Panc1 (cell line): ENCODE measurements around the gene LTBP3. TPM values are rescaled to one million over a fixed set of nuclear protein-coding genes. Genes with fewer than 3 reads are reported as not detected.

Experiments
- ATAC-seq: fragments of 200-7000 bp; cut with Tn5 transposase; 2 replicates; pipeline ENCODE4 v1.9.1; 2020; ENCODE audit warnings: mild to moderate bottlenecking, moderate library complexity
- BruUV-seq: library from RNA; stranded (reverse); fragments of 400-500 nt; replicated peaks from 2 replicates; lab custom pipeline; 2021; lab: Mats Ljungman, UMichigan
- CTCF ChIA-PET: fragments of 300-600 bp; sonication (Branson Sonifier 250); formaldehyde crosslinking; loops from one replicate; lab custom pipeline; 2022; ENCODE audit warnings: antibody characterized with exemption; lab: Charles Lee
- POLR2A ChIA-PET: fragments of 300-600 bp; sonication (Branson Sonifier 250); formaldehyde crosslinking; loops from one replicate; lab custom pipeline; 2022; ENCODE audit warnings: antibody characterized with exemption; lab: Charles Lee
- DNase-seq: peaks from one replicate; pipeline ENCODE4 v3.0.0-alpha.2; 2010; ENCODE audit warnings: low read depth, low spot score
- H3K27ac ChIP-seq: 2 replicates; pipeline ENCODE4 v1.5.1; 2011; ENCODE audit warnings: mild to moderate bottlenecking, low read length, inconsistent platforms
- H3K27me3 ChIP-seq: fragments of 200-500 bp; sonication (Bioruptor generic); 2 replicates; pipeline ENCODE4 v1.6.0; 2014; ENCODE audit warnings: low read length, inconsistent platforms; ENCODE audit not compliant: control insufficient read depth, insufficient read depth
- H3K36me3 ChIP-seq: fragments of 200-500 bp; sonication (Bioruptor generic); 2 replicates; pipeline ENCODE4 v1.5.1; 2014; ENCODE audit warnings: inconsistent platforms, mild to moderate bottlenecking, low read length, moderate library complexity; ENCODE audit not compliant: control insufficient read depth, insufficient read depth
- H3K4me1 ChIP-seq: 2 replicates; pipeline ENCODE4 v1.5.1; 2011; ENCODE audit warnings: inconsistent platforms, mild to moderate bottlenecking, low read length, moderate library complexity; ENCODE audit not compliant: control insufficient read depth, insufficient read depth
- H3K4me3 ChIP-seq, 2 experiments: 2 replicates each; pipeline ENCODE4 v1.5.1; 2011 to 2012; ENCODE audit warnings: low read depth in 2 of 2, low read length in 2 of 2, mild to moderate bottlenecking in 2 of 2, inconsistent platforms in 1 of 2, moderate library complexity in 1 of 2
- H3K9me3 ChIP-seq: fragments of 200-500 bp; sonication (Bioruptor generic); 2 replicates; pipeline ENCODE4 v1.5.1; 2014; ENCODE audit warnings: low read depth, mild to moderate bottlenecking, inconsistent platforms, low read length, moderate library complexity; ENCODE audit not compliant: control insufficient read depth, insufficient read depth
- CTCF ChIP-seq: fragments of 450-650 bp; IDR thresholded peaks from 2 replicates; pipeline ENCODE4 v1.5.1; 2017; ENCODE audit warnings: mild to moderate bottlenecking
- POLR2AphosphoS5 ChIP-seq: IDR thresholded peaks from 2 replicates; pipeline ENCODE4 v1.6.1; 2012; ENCODE audit warnings: mild to moderate bottlenecking, low read depth, low read length, moderate library complexity
- REST ChIP-seq, 2 experiments: IDR thresholded peaks; 2 replicates each; pipeline ENCODE4 v1.6.1; 2011 to 2012; ENCODE audit warnings: low read depth in 2 of 2, control low read depth in 1 of 2, low read length in 1 of 2, mild to moderate bottlenecking in 1 of 2, moderate library complexity in 1 of 2; ENCODE audit not compliant: insufficient read depth in 1 of 2
- SIN3A ChIP-seq: IDR thresholded peaks from 2 replicates; pipeline ENCODE4 v1.6.1; 2012; ENCODE audit warnings: low read depth, mild to moderate bottlenecking, low read length, moderate library complexity, borderline replicate concordance; ENCODE audit not compliant: insufficient read depth
- TCF7L2 ChIP-seq: IDR thresholded peaks from 2 replicates; pipeline ENCODE4 v1.6.1; 2011; ENCODE audit warnings: mild to moderate bottlenecking, low read depth, low read length, inconsistent platforms
- in situ Hi-C: cut with HindIII; loops from 2 replicates; pipeline ENCODE4 v1.10.0; 2016; ENCODE audit warnings: low sequenced_read_pairs, low pct_unique_long_range_greater_than_20kb
- intact Hi-C: fragments of 100-400 bp; cut with micrococcal nuclease; formaldehyde crosslinking; loops from one replicate; pipeline ENCODE4 v1.10.0; 2022; ENCODE audit not compliant: unreplicated experiment
- total RNA-seq: library from RNA; stranded (reverse); gene quantifications from one replicate; pipeline ENCODE4 v1.2.1, GENCODE V29; 2021; ENCODE audit not compliant: unreplicated experiment

Gene LTBP3
- total RNA-seq, 1 experiment from 2014 or later, result 133 TPM

DNA sequence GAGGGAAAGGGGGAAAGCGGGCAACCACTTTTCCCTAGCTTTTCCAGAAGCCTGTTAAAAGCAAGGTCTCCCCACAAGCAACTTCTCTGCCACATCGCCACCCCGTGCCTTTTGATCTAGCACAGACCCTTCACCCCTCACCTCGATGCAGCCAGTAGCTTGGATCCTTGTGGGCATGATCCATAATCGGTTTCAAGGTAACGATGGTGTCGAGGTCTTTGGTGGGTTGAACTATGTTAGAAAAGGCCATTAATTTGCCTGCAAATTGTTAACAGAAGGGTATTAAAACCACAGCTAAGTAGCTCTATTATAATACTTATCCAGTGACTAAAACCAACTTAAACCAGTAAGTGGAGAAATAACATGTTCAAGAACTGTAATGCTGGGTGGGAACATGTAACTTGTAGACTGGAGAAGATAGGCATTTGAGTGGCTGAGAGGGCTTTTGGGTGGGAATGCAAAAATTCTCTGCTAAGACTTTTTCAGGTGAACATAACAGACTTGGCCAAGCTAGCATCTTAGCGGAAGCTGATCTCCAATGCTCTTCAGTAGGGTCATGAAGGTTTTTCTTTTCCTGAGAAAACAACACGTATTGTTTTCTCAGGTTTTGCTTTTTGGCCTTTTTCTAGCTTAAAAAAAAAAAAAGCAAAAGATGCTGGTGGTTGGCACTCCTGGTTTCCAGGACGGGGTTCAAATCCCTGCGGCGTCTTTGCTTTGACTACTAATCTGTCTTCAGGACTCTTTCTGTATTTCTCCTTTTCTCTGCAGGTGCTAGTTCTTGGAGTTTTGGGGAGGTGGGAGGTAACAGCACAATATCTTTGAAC lies 52.5 kb downstream of the LTBP3 start:
- DNase-seq (no peak), ATAC-seq (no peak)
- peaks cover 30% of the 10 kb centered on the region for H3K4me1 ChIP-seq
- in situ Hi-C loops, result no loop called here
- no TSS peak for BruUV-seq
- peak overlapping the region; percentile 78 to 99 for H3K4me3 ChIP-seq
- POLR2A ChIA-PET, result interaction anchor here (0.6 to 15.9 kb wide), 15 partner anchors 8 to 126 kb away, joined by 3 to 818 read pairs (median 6); partner anchors contain the start of genes MALAT1 and NEAT1
- TF ChIP-seq SIN3A, result peak; percentile 62; the same call in 1 of the 2 replicates
- TF ChIP-seq POLR2AphosphoS5, result peak; percentile 95
- TF ChIP-seq REST (IDR thresholded peaks at IDR 0.05; ENCODE audit: insufficient read depth in 1 of 2, low read depth in 2 of 2, low read length in 1 of 2), result no peak
- no peak for TF ChIP-seq CTCF
- TF ChIP-seq TCF7L2, result 0 out of 2 replicates have a peak, but pooled peaks have one; percentile 38
- H3K36me3 ChIP-seq, result peaks cover 58% of the 10 kb centered on the region
- intact Hi-C loops, result loop anchor here (5.0 kb wide), 2 partner anchors 33 to 48 kb away; no protein-coding TSS in a partner anchor
- no peaks in the 10 kb centered on the region for H3K27me3 ChIP-seq
- CTCF ChIA-PET, result interaction anchor here (0.5 to 1.3 kb wide), 4 partner anchors 26 to 1130 kb away, joined by 3 read pairs; no protein-coding TSS in a partner anchor
- peak overlapping the region; percentile 100 for H3K27ac ChIP-seq
- no peaks in the 10 kb centered on the region for H3K9me3 ChIP-seq

- ATAC-seq, result no peak
- in situ Hi-C loops (no loop called here), intact Hi-C loops (loop anchor here (5.0 kb wide), 2 partner anchors 33 to 48 kb away; no protein-coding TSS in a partner anchor)
- ChIA-PET POLR2A (interaction anchor here (0.5 to 15.9 kb wide), 11 partner anchors 7 to 1117 kb away, joined by 4 to 818 read pairs (median 8); partner anchors contain the start of gene MALAT1), CTCF (interaction anchor here (1.3 kb wide), 1 partner anchor 26 kb away, joined by 3 read pairs; no protein-coding TSS in a partner anchor)
- H3K4me1 ChIP-seq, result peaks cover 27% of the 10 kb centered on the region
- peak overlapping the region; percentile 78 to 99 for H3K4me3 ChIP-seq
- DNase-seq, result no peak
- TF ChIP-seq TCF7L2 (no peak), REST (IDR thresholded peaks at IDR 0.05; ENCODE audit: insufficient read depth in 1 of 2, low read depth in 2 of 2, low read length in 1 of 2) (peak in 1 of 2 experiments; percentile 8; a peak in 1 of 4 replicates), POLR2AphosphoS5 (peak; percentile 79), CTCF (no peak), SIN3A (0 out of 2 replicates have a peak, but pooled peaks have one; percentile 51)
- no peaks in the 10 kb centered on the region for H3K27me3 ChIP-seq
- H3K27ac ChIP-seq, result peak overlapping the region; percentile 100
- H3K36me3 ChIP-seq, result peaks cover 63% of the 10 kb centered on the region
- H3K9me3 ChIP-seq, result no peaks in the 10 kb centered on the region
- TSS peak; percentile 18 for BruUV-seq
These were observed 53.3 kb downstream of the LTBP3 start for GRCh38 chr11:65504674-65505465.
